ENCODE measurements around the gene PALB2. TPM values are rescaled to one million over a fixed set of nuclear protein-coding genes. Genes with fewer than 3 reads are reported as not detected.

The PALB2 gene
- total and polyA plus RNA-seq, 2 of the 13 experiments (the other 11 are each of a cell fraction or from before 2014, with no cell fraction given), result 12.1 to 40.9 TPM

DNA sequence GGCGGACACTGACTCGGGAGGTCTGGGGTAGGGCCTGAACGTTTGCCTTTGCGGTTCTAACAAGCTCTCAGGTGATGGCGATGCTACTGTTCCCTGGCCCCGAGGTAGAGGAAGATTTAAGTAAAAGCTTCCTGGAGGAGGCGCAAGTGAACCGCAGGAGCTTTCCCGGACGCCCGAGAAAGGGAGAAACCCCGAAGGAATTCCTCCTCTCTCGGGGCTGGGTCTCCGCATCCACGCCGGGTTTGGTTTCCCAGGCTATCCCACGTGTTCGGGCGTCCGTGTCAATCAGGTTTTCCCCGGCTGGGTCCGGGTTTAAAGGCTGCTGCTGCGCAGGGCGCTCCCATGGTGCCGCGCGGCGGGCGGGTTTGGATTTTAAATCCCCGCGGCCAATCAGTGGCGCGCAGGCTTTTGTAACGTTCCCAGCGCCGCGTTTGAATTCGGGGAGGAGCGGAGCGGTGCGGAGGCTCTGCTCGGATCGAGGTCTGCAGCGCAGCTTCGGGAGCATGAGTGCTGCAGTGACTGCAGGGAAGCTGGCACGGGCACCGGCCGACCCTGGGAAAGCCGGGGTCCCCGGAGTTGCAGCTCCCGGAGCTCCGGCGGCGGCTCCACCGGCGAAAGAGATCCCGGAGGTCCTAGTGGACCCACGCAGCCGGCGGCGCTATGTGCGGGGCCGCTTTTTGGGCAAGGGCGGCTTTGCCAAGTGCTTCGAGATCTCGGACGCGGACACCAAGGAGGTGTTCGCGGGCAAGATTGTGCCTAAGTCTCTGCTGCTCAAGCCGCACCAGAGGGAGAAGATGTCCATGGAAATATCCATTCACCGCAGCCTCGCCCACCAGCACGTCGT lies 37.5 kb upstream of the PALB2 start, which contains the start of gene PLK1 (continued):
- TF ChIP-seq ZNF10 (CRISPR knock-in tag; IDR thresholded peaks at IDR 0.05; ENCODE audit: borderline replicate concordance, low read depth), result no peak
- TF ChIP-seq, protein P1, sequence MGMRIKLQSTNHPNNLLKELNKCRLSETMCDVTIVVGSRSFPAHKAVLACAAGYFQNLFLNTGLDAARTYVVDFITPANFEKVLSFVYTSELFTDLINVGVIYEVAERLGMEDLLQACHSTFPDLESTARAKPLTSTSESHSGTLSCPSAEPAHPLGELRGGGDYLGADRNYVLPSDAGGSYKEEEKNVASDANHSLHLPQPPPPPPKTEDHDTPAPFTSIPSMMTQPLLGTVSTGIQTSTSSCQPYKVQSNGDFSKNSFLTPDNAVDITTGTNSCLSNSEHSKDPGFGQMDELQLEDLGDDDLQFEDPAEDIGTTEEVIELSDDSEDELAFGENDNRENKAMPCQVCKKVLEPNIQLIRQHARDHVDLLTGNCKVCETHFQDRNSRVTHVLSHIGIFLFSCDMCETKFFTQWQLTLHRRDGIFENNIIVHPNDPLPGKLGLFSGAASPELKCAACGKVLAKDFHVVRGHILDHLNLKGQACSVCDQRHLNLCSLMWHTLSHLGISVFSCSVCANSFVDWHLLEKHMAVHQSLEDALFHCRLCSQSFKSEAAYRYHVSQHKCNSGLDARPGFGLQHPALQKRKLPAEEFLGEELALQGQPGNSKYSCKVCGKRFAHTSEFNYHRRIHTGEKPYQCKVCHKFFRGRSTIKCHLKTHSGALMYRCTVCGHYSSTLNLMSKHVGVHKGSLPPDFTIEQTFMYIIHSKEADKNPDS (CRISPR knock-in tag; IDR thresholded peaks at IDR 0.05), result no peak
- peak; percentile 94 for TF ChIP-seq ZNF430 (CRISPR knock-in tag; IDR thresholded peaks at IDR 0.05)
- TF ChIP-seq, protein P2, sequence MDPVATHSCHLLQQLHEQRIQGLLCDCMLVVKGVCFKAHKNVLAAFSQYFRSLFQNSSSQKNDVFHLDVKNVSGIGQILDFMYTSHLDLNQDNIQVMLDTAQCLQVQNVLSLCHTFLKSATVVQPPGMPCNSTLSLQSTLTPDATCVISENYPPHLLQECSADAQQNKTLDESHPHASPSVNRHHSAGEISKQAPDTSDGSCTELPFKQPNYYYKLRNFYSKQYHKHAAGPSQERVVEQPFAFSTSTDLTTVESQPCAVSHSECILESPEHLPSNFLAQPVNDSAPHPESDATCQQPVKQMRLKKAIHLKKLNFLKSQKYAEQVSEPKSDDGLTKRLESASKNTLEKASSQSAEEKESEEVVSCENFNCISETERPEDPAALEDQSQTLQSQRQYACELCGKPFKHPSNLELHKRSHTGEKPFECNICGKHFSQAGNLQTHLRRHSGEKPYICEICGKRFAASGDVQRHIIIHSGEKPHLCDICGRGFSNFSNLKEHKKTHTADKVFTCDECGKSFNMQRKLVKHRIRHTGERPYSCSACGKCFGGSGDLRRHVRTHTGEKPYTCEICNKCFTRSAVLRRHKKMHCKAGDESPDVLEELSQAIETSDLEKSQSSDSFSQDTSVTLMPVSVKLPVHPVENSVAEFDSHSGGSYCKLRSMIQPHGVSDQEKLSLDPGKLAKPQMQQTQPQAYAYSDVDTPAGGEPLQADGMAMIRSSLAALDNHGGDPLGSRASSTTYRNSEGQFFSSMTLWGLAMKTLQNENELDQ (CRISPR knock-in tag; IDR thresholded peaks at IDR 0.05; ENCODE audit: borderline replicate concordance), result no peak
- TF ChIP-seq ZZZ3 (CRISPR knock-in tag; IDR thresholded peaks at IDR 0.05; ENCODE audit: borderline replicate concordance), result no peak
- peak; percentile 60; the same call in 1 of the 2 replicates for TF ChIP-seq ZNF296 (CRISPR knock-in tag; conservative IDR thresholded peaks at IDR 0.05)
- TF ChIP-seq TAF15 (IDR thresholded peaks at IDR 0.05; ENCODE audit: low read depth, low read length, poor library complexity, severe bottlenecking), result peak; percentile 66
- peak; percentile 62; the same call in 1 of the 2 replicates for TF ChIP-seq ZNF329 (CRISPR knock-in tag; IDR thresholded peaks at IDR 0.05; ENCODE audit: low read depth)
- no peak for TF ChIP-seq POLR2AphosphoS2 (IDR thresholded peaks at IDR 0.05; ENCODE audit: low read depth, low read length)
- TF ChIP-seq, protein P3, sequence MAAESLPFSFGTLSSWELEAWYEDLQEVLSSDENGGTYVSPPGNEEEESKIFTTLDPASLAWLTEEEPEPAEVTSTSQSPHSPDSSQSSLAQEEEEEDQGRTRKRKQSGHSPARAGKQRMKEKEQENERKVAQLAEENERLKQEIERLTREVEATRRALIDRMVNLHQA (CRISPR knock-in tag; IDR thresholded peaks at IDR 0.05), result no peak
- no peak for TF ChIP-seq MEF2D (CRISPR knock-in tag; IDR thresholded peaks at IDR 0.05)
- TF ChIP-seq, protein P4, sequence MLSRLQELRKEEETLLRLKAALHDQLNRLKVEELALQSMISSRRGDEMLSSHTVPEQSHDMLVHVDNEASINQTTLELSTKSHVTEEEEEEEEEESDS (CRISPR knock-in tag; IDR thresholded peaks at IDR 0.05; ENCODE audit: borderline replicate concordance), result peak; percentile 99
- no peak for TF ChIP-seq SCMH1 (CRISPR knock-in tag; IDR thresholded peaks at IDR 0.05; ENCODE audit: borderline replicate concordance)
- peak; percentile 21; the same call in 1 of the 2 replicates for TF ChIP-seq ZBTB21 (CRISPR knock-in tag; IDR thresholded peaks at IDR 0.05)
- peak; percentile 100 for TF ChIP-seq ZNF749 (CRISPR knock-in tag; IDR thresholded peaks at IDR 0.05; ENCODE audit: borderline replicate concordance)
- peak; percentile 100 for TF ChIP-seq ZSCAN21 (CRISPR knock-in tag; IDR thresholded peaks at IDR 0.05; ENCODE audit: borderline replicate concordance)
- TF ChIP-seq, protein P5, sequence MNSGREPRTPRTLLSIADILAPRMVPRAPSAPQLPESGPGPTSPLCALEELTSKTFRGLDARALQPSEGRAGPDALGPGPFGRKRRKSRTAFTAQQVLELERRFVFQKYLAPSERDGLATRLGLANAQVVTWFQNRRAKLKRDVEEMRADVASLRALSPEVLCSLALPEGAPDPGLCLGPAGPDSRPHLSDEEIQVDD (CRISPR knock-in tag; IDR thresholded peaks at IDR 0.05; ENCODE audit: borderline replicate concordance), result 0 out of 2 replicates have a peak, but pooled peaks have one; percentile 50
- 0 out of 2 replicates have a peak, but pooled peaks have one; percentile 39 for TF ChIP-seq ZNF20 (CRISPR knock-in tag; IDR thresholded peaks at IDR 0.05)
- TF ChIP-seq XRCC5 (optimal IDR thresholded peaks at IDR 0.05; ENCODE audit: low read length), result peak; percentile 90
- peak; percentile 55 for TF ChIP-seq ZNF232 (CRISPR knock-in tag; IDR thresholded peaks at IDR 0.05; ENCODE audit: borderline replicate concordance)
- no peak for TF ChIP-seq PCBP2 (optimal IDR thresholded peaks at IDR 0.05; ENCODE audit: low read depth, low read length, poor library complexity, severe bottlenecking)
- no peak for TF ChIP-seq HNRNPK (IDR thresholded peaks at IDR 0.05; ENCODE audit: low read depth, low read length, poor library complexity, severe bottlenecking)

Measured in HepG2 (cell line).